ENCODE data around the gene C4orf50. TPM values are rescaled to one million over a fixed set of nuclear protein-coding genes. Genes with fewer than 3 reads are reported as not detected.

Gene C4orf50
- total RNA-seq, 4 donors from 2014 or later: under 0.01 to 0.19 (median 0.09) TPM; not detected in 1

DNA sequence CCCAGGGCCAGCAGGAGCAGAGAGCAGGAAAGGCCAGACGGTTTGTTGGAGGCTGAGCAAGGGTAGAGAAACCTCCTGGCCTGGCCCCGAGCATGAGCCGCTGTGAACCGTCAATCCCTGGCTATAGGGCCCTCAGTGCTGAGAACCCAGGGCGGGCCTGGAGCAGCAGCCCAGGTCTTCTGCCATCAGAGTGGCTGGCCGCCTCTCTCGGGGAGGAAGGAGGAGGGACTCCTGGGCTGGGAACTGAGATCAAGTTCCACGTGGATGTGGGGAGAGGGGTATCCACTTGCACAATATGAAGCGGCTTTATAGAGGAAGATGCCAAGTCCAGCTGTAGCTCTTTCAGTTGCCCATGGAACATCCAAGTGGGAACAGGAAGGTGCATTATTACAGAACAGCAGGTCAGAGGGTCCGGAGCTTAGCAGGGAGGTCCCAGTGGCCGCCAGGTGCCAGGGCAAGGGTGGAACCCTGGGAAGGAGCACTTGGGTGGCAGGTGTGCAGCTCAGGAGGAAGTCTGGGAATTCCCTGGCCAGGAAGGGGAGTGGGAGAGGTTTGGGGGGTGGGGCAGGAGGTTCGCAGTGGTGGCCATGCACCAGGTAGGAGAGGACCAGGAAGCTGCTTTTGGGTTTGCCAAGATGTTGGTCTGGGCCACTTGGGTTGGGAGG is 93.6 kb downstream of the C4orf50 start:
- no peak for DNase-seq (ENCODE audit: low spot score)
- no peak for ATAC-seq (ENCODE audit: low FRiP score)
- TF ChIP-seq, protein P1, sequence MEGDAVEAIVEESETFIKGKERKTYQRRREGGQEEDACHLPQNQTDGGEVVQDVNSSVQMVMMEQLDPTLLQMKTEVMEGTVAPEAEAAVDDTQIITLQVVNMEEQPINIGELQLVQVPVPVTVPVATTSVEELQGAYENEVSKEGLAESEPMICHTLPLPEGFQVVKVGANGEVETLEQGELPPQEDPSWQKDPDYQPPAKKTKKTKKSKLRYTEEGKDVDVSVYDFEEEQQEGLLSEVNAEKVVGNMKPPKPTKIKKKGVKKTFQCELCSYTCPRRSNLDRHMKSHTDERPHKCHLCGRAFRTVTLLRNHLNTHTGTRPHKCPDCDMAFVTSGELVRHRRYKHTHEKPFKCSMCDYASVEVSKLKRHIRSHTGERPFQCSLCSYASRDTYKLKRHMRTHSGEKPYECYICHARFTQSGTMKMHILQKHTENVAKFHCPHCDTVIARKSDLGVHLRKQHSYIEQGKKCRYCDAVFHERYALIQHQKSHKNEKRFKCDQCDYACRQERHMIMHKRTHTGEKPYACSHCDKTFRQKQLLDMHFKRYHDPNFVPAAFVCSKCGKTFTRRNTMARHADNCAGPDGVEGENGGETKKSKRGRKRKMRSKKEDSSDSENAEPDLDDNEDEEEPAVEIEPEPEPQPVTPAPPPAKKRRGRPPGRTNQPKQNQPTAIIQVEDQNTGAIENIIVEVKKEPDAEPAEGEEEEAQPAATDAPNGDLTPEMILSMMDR (IDR thresholded peaks at IDR 0.05): no peak

DNA sequence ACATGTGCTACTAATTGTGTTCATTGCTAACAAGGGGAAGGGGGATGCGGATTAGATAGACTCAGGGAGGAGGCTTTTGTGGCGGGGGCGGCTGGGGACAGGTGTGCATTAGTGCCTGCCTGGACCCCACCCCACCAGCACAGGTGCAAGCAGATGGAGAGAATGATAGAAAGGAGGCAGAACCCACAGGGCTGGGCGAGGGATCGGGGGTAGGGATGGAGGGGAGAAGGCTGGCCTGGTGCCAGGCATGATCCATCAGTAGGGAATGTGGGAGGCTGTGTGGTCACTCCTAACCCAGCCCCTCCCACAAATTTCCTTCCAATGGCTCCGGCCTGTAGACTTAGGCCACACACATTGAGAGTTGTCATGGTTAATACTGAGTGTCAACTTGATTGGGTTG is 94.9 kb downstream of the C4orf50 start:
- ATAC-seq (ENCODE audit: low FRiP score) (no peak), DNase-seq (ENCODE audit: low spot score) (no peak)
- TF ChIP-seq, protein P1 (IDR thresholded peaks at IDR 0.05): no peak

DNA sequence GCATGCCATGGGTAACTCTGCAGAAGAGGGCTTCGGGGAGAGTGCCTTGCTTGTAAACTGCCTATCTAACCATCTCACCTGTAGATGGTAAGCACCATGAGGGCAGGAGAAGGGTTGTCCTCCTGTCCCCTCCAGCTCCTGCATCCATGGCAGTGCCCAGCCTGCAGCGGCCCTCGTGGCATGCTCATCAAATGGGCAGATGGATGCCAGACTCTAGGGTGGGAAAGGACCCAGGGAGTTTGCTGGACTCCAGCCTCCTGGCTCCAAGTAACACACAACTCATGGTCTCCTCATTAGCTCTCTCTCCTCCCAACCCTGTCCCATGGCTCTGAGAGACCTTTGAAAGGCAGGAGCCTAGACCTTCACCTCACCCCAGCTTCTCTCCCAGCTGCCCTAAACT is 95.7 kb downstream of the C4orf50 start:
- DNase-seq (ENCODE audit: low spot score): no peak
- TF ChIP-seq, protein P1 (IDR thresholded peaks at IDR 0.05): no peak
- ATAC-seq (ENCODE audit: low FRiP score): no peak

DNA sequence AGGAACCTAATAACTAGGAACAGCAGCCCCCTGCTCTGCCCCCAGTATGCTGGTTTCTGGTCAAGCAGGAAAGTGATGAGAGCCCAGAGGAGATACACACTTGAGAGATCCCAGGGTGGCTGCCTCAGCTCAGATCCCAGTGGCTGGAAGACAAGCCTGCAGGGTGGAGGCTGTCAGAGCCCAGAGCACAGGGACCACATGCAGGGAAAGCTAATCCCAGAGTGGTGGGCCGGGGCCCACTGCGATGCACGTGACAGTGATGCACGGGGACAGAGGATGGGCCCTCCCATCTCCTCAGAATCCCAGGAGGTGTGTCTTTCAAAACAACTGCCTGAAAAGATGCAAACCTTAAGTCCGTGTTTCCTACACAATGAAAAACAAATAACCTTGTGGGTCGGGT is 96.2 kb downstream of the C4orf50 start:
- ATAC-seq (ENCODE audit: low FRiP score): no peak
- no peak for DNase-seq (ENCODE audit: low spot score)
- TF ChIP-seq, protein P1 (IDR thresholded peaks at IDR 0.05): no peak

DNA sequence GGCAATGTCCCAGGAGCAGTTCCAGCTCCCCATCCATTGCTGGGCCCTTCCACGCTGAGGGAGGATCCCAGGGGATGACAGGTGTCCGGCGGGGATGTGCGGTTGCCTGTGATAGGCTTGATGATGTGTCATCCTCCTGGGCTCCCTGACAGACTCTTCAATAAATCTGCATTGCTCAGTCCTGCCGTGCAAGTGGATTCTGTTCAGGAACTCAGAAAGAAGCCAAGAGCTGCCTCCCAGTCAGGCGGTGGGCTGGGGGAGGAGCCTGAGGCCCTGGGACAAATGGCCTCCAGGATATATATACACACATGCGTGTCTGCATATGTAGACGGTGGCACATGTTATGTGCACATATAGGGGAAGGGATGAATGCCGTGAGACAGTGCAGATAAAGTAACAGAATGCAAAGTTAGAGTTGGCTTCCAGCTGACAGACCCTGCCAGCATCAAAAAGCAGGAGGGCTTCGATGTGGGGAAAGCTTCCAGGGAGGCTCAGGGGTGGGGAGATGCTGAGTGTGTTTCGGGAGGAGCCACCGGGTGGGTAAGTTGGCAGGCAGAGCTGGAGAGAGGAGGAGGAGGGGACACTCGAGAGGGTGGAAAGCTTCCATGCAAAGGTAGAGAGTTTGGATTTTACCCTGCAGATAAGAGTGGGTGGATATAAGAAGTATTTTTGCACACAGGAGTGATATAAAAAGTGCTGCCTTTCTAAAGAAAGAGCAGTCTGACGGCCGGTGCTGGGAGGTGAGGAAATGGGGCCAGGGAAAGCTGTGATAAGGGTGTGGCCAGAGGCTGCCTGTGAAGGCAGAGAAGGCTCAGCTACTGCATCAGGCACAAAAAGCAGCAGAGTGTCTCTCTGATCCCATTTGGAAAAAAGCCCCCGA is 96.9 kb downstream of the C4orf50 start:
- no peak for ATAC-seq (ENCODE audit: low FRiP score)
- TF ChIP-seq, protein P1 (IDR thresholded peaks at IDR 0.05): no peak

DNA sequence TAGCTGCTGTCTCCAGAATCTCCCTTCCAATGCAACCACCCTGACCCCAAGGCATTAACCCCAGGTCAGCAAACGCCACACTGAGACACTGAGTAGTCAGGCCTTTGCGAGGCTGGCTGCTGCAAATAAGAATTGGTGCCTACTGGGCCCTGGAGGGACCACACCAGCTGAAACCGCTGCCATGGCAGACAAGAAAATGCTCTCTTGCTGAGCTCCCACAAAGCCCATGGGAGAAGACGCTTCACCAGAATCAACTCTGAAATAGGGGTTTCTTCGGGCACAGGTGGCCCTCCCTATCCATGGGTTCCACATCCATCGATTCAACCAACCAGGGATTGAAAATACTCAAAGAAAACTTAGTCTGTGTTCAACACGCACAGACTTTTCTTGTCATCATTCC is 98.7 kb downstream of the C4orf50 start:
- ATAC-seq (ENCODE audit: low FRiP score) (no peak), DNase-seq (ENCODE audit: low spot score) (no peak)
- TF ChIP-seq, protein P1 (IDR thresholded peaks at IDR 0.05): no peak

More for the DNA sequence above, 96.9 kb downstream of the C4orf50 start:
- no peak for DNase-seq (ENCODE audit: low spot score)
